ENCODE data around the gene SART1.

SART1 gene

GRCh38 chr11:65953471-65953870, 8.1 kb upstream of the SART1 start:
- Histone ChIP-seq H3K27me3 (replicated peaks; ENCODE audit: control insufficient read depth, insufficient read depth, low read length) (no peaks in the 10 kb centered on the region), H3K4me3 (replicated peaks; ENCODE audit: low read depth, low read length) (no peak overlapping the region), H3K36me3 (ENCODE audit: control insufficient read depth, insufficient read depth, low read length) (no peaks in the 10 kb centered on the region)
- TF ChIP-seq, protein P1, sequence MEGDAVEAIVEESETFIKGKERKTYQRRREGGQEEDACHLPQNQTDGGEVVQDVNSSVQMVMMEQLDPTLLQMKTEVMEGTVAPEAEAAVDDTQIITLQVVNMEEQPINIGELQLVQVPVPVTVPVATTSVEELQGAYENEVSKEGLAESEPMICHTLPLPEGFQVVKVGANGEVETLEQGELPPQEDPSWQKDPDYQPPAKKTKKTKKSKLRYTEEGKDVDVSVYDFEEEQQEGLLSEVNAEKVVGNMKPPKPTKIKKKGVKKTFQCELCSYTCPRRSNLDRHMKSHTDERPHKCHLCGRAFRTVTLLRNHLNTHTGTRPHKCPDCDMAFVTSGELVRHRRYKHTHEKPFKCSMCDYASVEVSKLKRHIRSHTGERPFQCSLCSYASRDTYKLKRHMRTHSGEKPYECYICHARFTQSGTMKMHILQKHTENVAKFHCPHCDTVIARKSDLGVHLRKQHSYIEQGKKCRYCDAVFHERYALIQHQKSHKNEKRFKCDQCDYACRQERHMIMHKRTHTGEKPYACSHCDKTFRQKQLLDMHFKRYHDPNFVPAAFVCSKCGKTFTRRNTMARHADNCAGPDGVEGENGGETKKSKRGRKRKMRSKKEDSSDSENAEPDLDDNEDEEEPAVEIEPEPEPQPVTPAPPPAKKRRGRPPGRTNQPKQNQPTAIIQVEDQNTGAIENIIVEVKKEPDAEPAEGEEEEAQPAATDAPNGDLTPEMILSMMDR (IDR thresholded peaks at IDR 0.05; ENCODE audit: insufficient read depth, low read length, poor library complexity, severe bottlenecking): no peak
- no peak for DNase-seq (ENCODE audit: extremely low read depth, insufficient read length)

DNA sequence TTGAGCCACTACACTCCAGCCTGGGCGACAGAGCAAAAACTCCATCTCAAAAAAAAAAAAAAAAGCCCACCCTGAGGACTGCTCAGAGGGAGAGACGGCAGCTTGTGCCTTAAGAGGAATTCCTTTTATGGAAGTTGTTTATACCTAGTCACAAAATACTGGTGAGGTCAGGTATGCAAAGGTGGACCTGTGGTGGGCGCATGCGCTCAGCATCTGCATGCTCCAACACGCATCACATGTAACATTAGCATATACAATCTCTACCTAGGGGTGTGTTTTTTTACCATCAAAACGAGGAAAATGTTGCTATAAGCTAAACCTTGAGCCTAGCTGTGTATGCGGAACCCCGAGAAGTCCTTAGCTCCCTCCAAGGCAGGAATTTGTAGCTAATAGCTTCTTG, 6.8 kb upstream of the SART1 start:
- DNase-seq (ENCODE audit: extremely low read depth, insufficient read length): no peak
- no peaks in the 10 kb centered on the region for H3K36me3 ChIP-seq (ENCODE audit: control insufficient read depth, insufficient read depth, low read length)
- H3K4me3 ChIP-seq (replicated peaks; ENCODE audit: low read depth, low read length): no peak overlapping the region
- TF ChIP-seq, protein P1 (IDR thresholded peaks at IDR 0.05; ENCODE audit: insufficient read depth, low read length, poor library complexity, severe bottlenecking): no peak
- H3K27me3 ChIP-seq (replicated peaks; ENCODE audit: control insufficient read depth, insufficient read depth, low read length): no peaks in the 10 kb centered on the region

DNA sequence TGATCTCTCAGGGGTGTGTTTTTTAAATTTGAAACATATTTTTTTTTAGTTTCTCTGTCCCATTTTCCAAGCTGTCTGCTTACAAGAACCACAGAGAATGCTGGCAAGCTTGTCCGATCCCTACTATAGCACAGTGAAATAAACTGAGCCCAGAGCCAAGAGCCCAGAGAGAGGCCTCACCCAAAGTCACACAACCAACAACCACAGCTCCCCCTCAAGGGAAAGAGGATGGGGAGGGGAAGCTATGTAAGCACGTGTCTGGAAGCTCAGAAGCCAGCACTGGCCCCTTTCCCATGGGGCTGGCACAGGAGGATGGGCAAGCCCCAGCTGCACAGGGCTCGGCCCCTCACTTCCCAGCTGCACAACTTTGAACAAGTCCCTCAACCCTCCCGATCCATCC, 3.2 kb upstream of the SART1 start:
- DNase-seq (ENCODE audit: extremely low read depth, insufficient read length): no peak
- TF ChIP-seq, protein P1 (IDR thresholded peaks at IDR 0.05; ENCODE audit: insufficient read depth, low read length, poor library complexity, severe bottlenecking): no peak
- Histone ChIP-seq H3K4me3 (replicated peaks; ENCODE audit: low read depth, low read length) (no peak overlapping the region), H3K27me3 (replicated peaks; ENCODE audit: control insufficient read depth, insufficient read depth, low read length) (no peaks in the 10 kb centered on the region), H3K36me3 (ENCODE audit: control insufficient read depth, insufficient read depth, low read length) (no peaks in the 10 kb centered on the region)

GRCh38 chr11:65958774-65959420, 2.6 kb upstream of the SART1 start:
- H3K36me3 ChIP-seq (ENCODE audit: control insufficient read depth, insufficient read depth, low read length): peaks cover 2% of the 10 kb centered on the region; the same call in 1 of the 2 replicates
- H3K4me3 ChIP-seq (replicated peaks; ENCODE audit: low read depth, low read length): no peak overlapping the region
- TF ChIP-seq, protein P1 (IDR thresholded peaks at IDR 0.05; ENCODE audit: insufficient read depth, low read length, poor library complexity, severe bottlenecking): no peak
- H3K27me3 ChIP-seq (replicated peaks; ENCODE audit: control insufficient read depth, insufficient read depth, low read length): no peaks in the 10 kb centered on the region
- DNase-seq (ENCODE audit: extremely low read depth, insufficient read length): no peak

- TF ChIP-seq, protein P1 (IDR thresholded peaks at IDR 0.05; ENCODE audit: insufficient read depth, low read length, poor library complexity, severe bottlenecking): no peak
- no peak for DNase-seq (ENCODE audit: extremely low read depth, insufficient read length)
Observed at GRCh38 chr11:65960824-65961266, 689 bp upstream of the SART1 start.

More at GRCh38 chr11:65960824-65961266, 689 bp upstream of the SART1 start:
- Histone ChIP-seq H3K36me3 (ENCODE audit: control insufficient read depth, insufficient read depth, low read length) (peaks cover 17% of the 10 kb centered on the region), H3K27me3 (replicated peaks; ENCODE audit: control insufficient read depth, insufficient read depth, low read length) (no peaks in the 10 kb centered on the region), H3K4me3 (replicated peaks; ENCODE audit: low read depth, low read length) (peak overlapping the region; percentile 82)

Data from GM06990 (cell line).